Measurements from ENCODE around the gene NKAIN2. TPM values are rescaled to one million over a fixed set of nuclear protein-coding genes. Genes with fewer than 3 reads are reported as not detected.

The NKAIN2 gene
- total RNA-seq, 4 donors from 2014 or later = 0.19 TPM; not detected in 3

DNA sequence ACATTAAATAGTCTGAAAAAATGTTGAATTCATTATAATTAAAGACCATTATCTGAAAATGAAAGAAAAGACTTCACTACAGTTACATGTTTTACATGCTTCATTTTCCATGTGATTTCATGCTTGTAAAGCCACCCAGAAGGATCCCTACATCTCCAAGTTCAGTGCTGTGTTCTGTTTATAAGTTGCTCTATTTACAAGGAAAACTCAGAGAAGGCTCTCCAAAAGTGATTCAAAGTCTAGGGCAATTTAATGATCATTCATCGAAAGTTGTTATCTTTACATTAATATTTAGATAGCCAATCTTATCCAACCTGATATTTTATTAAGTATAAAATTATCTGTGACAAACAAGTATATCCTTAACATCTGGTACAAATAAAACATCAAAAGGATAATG lies 663.7 kb downstream of the NKAIN2 start:
- WGBS, 2 donors = 67% methylated on average over 1 of the region's 1 CpG
- Histone ChIP-seq H3K4me3 (no peak overlapping the region), H3K27me3 (no peaks in the 10 kb centered on the region), H3K4me1 (no peaks in the 10 kb centered on the region), H3K36me3 (no peaks in the 10 kb centered on the region), H3K9me3 (peaks cover 0 to 3% (median 0%) of the 10 kb centered on the region in 3 donors), H3K27ac (no peak overlapping the region)
- intact Hi-C loops (cut with DNase I) = no loop called here
- TF ChIP-seq, protein P1, sequence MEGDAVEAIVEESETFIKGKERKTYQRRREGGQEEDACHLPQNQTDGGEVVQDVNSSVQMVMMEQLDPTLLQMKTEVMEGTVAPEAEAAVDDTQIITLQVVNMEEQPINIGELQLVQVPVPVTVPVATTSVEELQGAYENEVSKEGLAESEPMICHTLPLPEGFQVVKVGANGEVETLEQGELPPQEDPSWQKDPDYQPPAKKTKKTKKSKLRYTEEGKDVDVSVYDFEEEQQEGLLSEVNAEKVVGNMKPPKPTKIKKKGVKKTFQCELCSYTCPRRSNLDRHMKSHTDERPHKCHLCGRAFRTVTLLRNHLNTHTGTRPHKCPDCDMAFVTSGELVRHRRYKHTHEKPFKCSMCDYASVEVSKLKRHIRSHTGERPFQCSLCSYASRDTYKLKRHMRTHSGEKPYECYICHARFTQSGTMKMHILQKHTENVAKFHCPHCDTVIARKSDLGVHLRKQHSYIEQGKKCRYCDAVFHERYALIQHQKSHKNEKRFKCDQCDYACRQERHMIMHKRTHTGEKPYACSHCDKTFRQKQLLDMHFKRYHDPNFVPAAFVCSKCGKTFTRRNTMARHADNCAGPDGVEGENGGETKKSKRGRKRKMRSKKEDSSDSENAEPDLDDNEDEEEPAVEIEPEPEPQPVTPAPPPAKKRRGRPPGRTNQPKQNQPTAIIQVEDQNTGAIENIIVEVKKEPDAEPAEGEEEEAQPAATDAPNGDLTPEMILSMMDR (IDR thresholded peaks at IDR 0.05) = no peak
- TF ChIP-seq POLR2A (IDR thresholded peaks at IDR 0.05) = no peak
- no peak for DNase-seq

- H3K27ac ChIP-seq = no peak overlapping the region
- no peak for DNase-seq
- no peaks in the 10 kb centered on the region for H3K27me3 ChIP-seq
- intact Hi-C loops (cut with DNase I) = no loop called here
- H3K4me1 ChIP-seq = no peaks in the 10 kb centered on the region
- no peak overlapping the region for H3K4me3 ChIP-seq
- no peak for TF ChIP-seq POLR2A (IDR thresholded peaks at IDR 0.05)
- no peaks in the 10 kb centered on the region for H3K9me3 ChIP-seq
- H3K36me3 ChIP-seq = no peaks in the 10 kb centered on the region
These were observed 667.1 kb downstream of the NKAIN2 start for GRCh38 chr6:124470803-124471202.

DNA sequence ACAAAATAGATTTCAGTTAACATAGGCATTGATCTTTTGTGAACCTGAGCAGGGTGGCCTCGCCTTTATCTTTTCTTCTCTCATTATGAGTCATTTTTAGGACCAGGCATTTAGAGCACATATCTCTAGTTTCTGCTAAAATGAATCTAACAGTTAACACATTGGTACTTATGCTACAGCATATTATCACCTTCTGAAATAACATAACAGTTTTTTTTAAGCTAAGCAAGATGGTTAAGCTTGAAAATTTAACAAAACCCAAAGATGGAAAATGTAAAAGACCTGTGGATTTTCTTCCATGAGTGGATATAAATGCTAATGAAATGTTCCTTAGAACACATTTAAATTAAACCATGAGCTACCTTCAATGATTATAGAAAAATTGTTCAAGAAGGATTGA lies 671.5 kb downstream of the NKAIN2 start:
- Histone ChIP-seq H3K9me3 (no peaks in the 10 kb centered on the region), H3K27me3 (no peaks in the 10 kb centered on the region), H3K4me1 (no peaks in the 10 kb centered on the region), H3K4me3 (no peak overlapping the region), H3K36me3 (no peaks in the 10 kb centered on the region), H3K27ac (no peak overlapping the region)
- 46 to 48% methylated on average over 1 of the region's 1 CpG for WGBS, 2 donors
- TF ChIP-seq, protein P1 (IDR thresholded peaks at IDR 0.05) = no peak
- no peak for TF ChIP-seq POLR2A (IDR thresholded peaks at IDR 0.05)
- intact Hi-C loops (cut with DNase I) = no loop called here
- no peak for DNase-seq

GRCh38 chr6:124478906-124479305 lies 675.2 kb downstream of the NKAIN2 start:
- Histone ChIP-seq H3K27me3 (no peaks in the 10 kb centered on the region), H3K27ac (no peak overlapping the region), H3K9me3 (no peaks in the 10 kb centered on the region), H3K36me3 (no peaks in the 10 kb centered on the region), H3K4me3 (no peak overlapping the region), H3K4me1 (no peaks in the 10 kb centered on the region)
- no peak for DNase-seq
- intact Hi-C loops (cut with DNase I) = no loop called here
- 75 to 87% methylated on average over 2 of the region's 2 CpGs for WGBS, 2 donors
- TF ChIP-seq, protein P1 (IDR thresholded peaks at IDR 0.05) = no peak
- TF ChIP-seq POLR2A (IDR thresholded peaks at IDR 0.05) = no peak

DNA sequence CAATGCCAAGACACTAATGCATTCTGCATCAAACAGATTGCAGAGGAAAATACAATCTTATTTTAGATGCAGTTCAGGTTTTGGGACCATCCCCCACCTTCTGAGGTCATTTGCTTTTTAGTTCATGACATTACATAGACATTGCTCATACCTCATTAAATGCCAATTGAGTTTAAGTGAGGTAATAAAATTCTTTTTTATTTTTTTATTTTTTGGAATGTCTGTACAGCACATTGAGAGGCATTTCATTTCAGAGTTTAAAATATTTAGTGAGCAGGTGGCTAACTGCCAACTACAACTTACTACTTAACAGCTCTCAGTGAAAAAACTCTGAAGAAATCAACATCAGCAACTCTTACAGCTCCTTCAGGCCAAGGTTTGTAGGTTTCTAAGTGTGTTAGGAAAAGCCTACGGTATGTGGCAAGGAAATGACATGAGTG lies 676.3 kb downstream of the NKAIN2 start:
- 50 to 56% methylated on average over 1 of the region's 1 CpG for WGBS, 2 donors
- Histone ChIP-seq H3K9me3 (no peaks in the 10 kb centered on the region), H3K36me3 (no peaks in the 10 kb centered on the region), H3K27ac (no peak overlapping the region), H3K4me3 (no peak overlapping the region), H3K27me3 (no peaks in the 10 kb centered on the region), H3K4me1 (no peaks in the 10 kb centered on the region)
- TF ChIP-seq POLR2A (IDR thresholded peaks at IDR 0.05) = no peak
- TF ChIP-seq, protein P1 (IDR thresholded peaks at IDR 0.05) = no peak
- intact Hi-C loops (cut with DNase I) = no loop called here
- no peak for DNase-seq

DNA sequence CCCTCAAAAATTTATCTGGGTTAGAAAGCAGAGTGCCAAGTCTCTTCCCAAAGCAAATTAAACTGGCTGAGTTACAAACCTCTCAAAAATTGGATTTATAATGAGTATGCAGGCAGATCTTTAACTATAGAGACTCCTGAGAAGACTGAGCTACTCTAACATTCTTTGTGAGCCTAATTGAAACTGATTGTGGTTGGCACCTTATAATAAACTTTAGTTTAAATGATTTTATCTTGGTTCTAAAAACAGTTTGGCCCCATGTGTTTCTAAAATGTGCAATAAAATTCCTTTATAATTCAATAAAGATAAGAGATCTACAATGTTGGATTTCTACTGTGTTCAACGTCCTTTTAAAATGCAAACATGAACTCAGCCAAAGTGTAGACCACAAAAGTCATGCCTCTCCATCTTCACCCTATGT lies 678.4 kb downstream of the NKAIN2 start:
- Histone ChIP-seq H3K4me1 (no peaks in the 10 kb centered on the region), H3K9me3 (no peaks in the 10 kb centered on the region), H3K36me3 (no peaks in the 10 kb centered on the region), H3K27ac (no peak overlapping the region), H3K4me3 (no peak overlapping the region), H3K27me3 (no peaks in the 10 kb centered on the region)
- no peak for TF ChIP-seq POLR2A (IDR thresholded peaks at IDR 0.05)
- TF ChIP-seq, protein P1 (IDR thresholded peaks at IDR 0.05) = no peak
- WGBS, 2 donors = 25 to 38% methylated on average over 1 of the region's 1 CpG
- no peak for DNase-seq
- intact Hi-C loops (cut with DNase I) = no loop called here
